ENCODE measurements around the gene ILF2.

The ILF2 gene

DNA sequence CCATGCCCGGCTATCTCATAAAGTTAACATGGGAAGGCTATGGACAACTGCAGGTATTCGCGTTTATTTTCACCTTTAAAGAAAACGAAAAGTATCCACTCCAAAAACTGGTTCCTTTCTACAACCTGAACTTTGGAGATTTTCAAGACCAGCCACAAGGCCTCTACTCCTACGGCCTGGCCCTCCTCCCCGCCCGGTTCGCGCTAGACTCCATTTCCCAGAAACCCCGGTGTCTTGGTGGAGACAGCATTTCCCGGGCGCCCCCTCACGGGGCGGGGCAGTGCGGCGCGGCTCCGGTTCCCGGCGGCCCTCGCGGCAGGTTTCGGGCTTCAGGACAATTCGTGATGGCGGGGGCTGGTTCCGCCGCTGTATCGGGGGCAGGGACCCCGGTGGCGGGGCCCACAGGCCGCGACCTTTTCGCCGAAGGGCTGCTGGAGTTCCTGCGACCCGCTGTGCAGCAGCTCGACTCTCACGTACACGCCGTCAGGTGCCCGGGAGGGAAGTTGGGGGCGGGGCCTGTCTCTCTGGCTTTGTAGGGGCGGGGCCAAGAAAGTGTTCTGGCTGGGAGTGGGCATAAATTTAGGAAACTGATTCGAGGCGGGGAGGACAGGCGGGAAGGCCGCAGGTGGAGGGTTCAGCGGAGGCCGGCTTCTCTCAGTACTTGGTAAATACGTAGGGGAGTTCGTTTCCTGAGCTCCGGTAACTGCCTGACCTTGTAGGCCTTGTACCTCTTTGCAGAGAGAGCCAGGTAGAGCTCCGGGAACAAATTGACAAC is 12.2 kb downstream of the ILF2 start, which contains the start of gene SNAPIN:
SNAPIN (plus strand) TSS at position 304 of the 775 bp plus-strand sequence; CDS start at position 345, 41 bp downstream.
- H3K27me3 ChIP-seq = no peaks in the 10 kb centered on the region
- H3K4me1 ChIP-seq = no peaks in the 10 kb centered on the region; the same call in 1 of the 2 replicates
- H3K36me3 ChIP-seq = peaks cover 29% of the 10 kb centered on the region
- peak; percentile 94 for DNase-seq
- H3K9me3 ChIP-seq = no peaks in the 10 kb centered on the region
- TF ChIP-seq, protein P1, sequence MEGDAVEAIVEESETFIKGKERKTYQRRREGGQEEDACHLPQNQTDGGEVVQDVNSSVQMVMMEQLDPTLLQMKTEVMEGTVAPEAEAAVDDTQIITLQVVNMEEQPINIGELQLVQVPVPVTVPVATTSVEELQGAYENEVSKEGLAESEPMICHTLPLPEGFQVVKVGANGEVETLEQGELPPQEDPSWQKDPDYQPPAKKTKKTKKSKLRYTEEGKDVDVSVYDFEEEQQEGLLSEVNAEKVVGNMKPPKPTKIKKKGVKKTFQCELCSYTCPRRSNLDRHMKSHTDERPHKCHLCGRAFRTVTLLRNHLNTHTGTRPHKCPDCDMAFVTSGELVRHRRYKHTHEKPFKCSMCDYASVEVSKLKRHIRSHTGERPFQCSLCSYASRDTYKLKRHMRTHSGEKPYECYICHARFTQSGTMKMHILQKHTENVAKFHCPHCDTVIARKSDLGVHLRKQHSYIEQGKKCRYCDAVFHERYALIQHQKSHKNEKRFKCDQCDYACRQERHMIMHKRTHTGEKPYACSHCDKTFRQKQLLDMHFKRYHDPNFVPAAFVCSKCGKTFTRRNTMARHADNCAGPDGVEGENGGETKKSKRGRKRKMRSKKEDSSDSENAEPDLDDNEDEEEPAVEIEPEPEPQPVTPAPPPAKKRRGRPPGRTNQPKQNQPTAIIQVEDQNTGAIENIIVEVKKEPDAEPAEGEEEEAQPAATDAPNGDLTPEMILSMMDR (IDR thresholded peaks at IDR 0.05; ENCODE audit: low read depth, low read length) = peak; percentile 31
- peak within 1 kb of the TSS; percentile 87 for H3K4me3 ChIP-seq (ENCODE audit: low read depth, low read length)

GRCh38 chr1:153655333-153655732 is 15.5 kb downstream of the ILF2 start:
- Histone ChIP-seq H3K9me3 (no peaks in the 10 kb centered on the region), H3K36me3 (no peaks in the 10 kb centered on the region), H3K4me1 (no peaks in the 10 kb centered on the region; the same call in 1 of the 2 replicates), H3K27me3 (no peaks in the 10 kb centered on the region), H3K4me3 (ENCODE audit: low read depth, low read length) (no peak overlapping the region)
- no peak for DNase-seq
- TF ChIP-seq, protein P1 (IDR thresholded peaks at IDR 0.05; ENCODE audit: low read depth, low read length) = no peak

GRCh38 chr1:153652805-153653500 is 17.8 kb downstream of the ILF2 start:
- TF ChIP-seq, protein P1 (IDR thresholded peaks at IDR 0.05; ENCODE audit: low read depth, low read length) = no peak
- Histone ChIP-seq H3K36me3 (no peaks in the 10 kb centered on the region), H3K4me3 (ENCODE audit: low read depth, low read length) (no peak overlapping the region), H3K9me3 (no peaks in the 10 kb centered on the region), H3K27me3 (no peaks in the 10 kb centered on the region), H3K4me1 (peaks cover 4% of the 10 kb centered on the region; the same call in 1 of the 2 replicates)
- DNase-seq = no peak

- TF ChIP-seq, protein P1 (IDR thresholded peaks at IDR 0.05; ENCODE audit: low read depth, low read length) = no peak
- no peaks in the 10 kb centered on the region for H3K9me3 ChIP-seq
- H3K36me3 ChIP-seq = peaks cover 2% of the 10 kb centered on the region
- H3K4me1 ChIP-seq = peaks cover 4% of the 10 kb centered on the region; the same call in 1 of the 2 replicates
- no peak for DNase-seq
- no peaks in the 10 kb centered on the region for H3K27me3 ChIP-seq
- H3K4me3 ChIP-seq (ENCODE audit: low read depth, low read length) = no peak overlapping the region
Measured at GRCh38 chr1:153651771-153652170, 19.0 kb downstream of the ILF2 start.

- peaks cover 21% of the 10 kb centered on the region for H3K36me3 ChIP-seq
- DNase-seq = no peak
- no peak overlapping the region for H3K4me3 ChIP-seq (ENCODE audit: low read depth, low read length)
- TF ChIP-seq, protein P1 (IDR thresholded peaks at IDR 0.05; ENCODE audit: low read depth, low read length) = no peak
- H3K4me1 ChIP-seq = peaks cover 4% of the 10 kb centered on the region; the same call in 1 of the 2 replicates
- no peaks in the 10 kb centered on the region for H3K27me3 ChIP-seq
- H3K9me3 ChIP-seq = no peaks in the 10 kb centered on the region
Measured at GRCh38 chr1:153649863-153650235, 20.9 kb downstream of the ILF2 start.

Data from BE2C (cell line).